ENCODE data around the gene FGF7. TPM values are rescaled to one million over a fixed set of nuclear protein-coding genes. Genes with fewer than 3 reads are reported as not detected.

The FGF7 gene, protein sequence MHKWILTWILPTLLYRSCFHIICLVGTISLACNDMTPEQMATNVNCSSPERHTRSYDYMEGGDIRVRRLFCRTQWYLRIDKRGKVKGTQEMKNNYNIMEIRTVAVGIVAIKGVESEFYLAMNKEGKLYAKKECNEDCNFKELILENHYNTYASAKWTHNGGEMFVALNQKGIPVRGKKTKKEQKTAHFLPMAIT
- not detected in 5 replicates for total RNA-seq (2022; extraction: Qiagen RNA extraction; ENCODE audit: low read depth)

GRCh38 chr15:49423021-49423420, at the start of gene FGF7:
FGF7 (plus strand) TSS chr15:49423242; CDS start chr15:49424298, 1,056 bp downstream.

Other genes with a start within 250 kb of the FGF7 start
- 0.79 to 1.2 TPM (median 0.82 TPM) in 5 replicates for gene FAM227B, start 197.6 kb downstream of the FGF7 start, total RNA-seq (2022; extraction: Qiagen RNA extraction; ENCODE audit: low read depth)
- 5.1 to 16.9 TPM (median 14.0 TPM) in 5 replicates for gene DTWD1, start 197.8 kb downstream of the FGF7 start, total RNA-seq (2022; extraction: Qiagen RNA extraction; ENCODE audit: low read depth)

Data from A549 treated with RU486 at 1 μM for 4 hours (cell line).